ENCODE measurements around the gene CFAP157.

Gene CFAP157

DNA sequence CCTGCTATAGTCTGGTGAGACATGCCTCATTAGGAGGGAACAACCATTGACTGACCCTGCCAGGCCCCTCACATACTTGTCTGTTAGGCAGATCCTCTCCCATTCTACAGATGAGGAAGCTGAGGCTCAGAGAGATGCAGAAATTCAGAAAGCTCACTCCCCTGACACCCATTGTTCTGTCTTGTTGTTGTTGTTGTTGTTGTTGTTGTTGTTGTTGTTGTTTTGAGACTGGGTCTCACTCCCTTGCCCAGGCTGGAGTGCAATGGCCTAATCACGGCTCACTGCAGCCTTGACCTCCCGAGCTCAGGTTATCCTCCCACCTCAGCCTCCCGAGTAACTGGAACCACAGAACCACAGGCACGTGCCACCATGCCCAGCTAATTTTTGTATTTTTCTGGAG lies 13.1 kb upstream of the CFAP157 start:
- DNase-seq = no peak

DNA sequence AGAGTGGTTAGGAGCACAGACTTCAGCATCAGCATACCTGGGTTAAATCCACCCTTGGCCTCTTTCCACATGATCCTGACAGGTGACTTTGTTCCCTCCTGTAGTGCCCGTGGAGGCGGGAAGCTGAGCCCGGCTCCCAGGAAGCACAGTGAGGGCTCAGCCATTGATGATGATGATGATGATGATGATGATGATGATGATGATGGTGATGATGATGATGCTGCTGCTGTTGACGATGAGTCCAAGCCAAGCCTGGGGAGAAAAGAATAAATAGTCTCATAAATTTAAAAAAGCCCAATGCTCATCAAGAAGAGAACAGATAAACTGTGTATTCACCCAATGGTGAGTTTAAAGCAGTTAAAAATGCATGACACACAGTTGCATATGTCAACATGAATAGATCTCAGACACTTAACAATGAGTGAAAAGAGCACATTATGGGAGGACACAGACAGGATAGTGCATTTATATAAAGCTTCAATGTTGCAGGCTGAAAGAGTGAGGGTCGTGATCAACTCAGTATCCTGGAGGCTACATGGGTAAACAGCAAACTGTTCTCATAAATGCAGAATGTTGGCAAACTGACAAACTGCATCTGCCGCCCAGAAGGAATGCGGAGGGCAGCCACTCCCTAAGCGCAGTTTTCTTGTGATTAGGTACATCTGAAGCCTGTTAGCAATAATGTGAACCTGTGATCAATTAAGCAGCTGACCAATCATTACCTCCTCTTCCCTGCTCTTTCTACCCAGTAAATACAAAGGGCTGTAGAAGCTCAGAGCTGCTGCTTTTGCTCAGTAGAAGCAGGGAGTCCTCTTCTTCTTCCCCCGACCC lies 11.7 kb upstream of the CFAP157 start:
- no peak for DNase-seq

DNA sequence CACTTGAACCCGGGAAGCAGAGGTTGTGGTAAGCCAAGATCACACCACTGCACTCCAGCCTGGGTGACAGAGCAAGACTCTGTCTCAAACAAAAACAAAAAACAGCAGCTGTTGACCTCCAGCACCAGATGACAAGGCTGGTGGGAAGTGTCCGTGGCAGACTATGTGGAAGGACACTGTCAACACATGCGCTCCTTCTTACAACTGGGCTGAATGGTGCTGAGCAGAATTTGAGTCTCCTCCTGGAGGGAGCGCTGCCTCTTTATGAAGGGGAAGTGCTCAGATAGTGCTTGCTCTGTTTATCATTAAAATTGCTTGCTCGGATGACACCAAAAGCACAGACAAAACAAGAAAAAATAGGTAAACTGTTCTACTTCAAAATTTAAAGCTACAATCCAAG lies 9.2 kb upstream of the CFAP157 start:
- DNase-seq = no peak

DNA sequence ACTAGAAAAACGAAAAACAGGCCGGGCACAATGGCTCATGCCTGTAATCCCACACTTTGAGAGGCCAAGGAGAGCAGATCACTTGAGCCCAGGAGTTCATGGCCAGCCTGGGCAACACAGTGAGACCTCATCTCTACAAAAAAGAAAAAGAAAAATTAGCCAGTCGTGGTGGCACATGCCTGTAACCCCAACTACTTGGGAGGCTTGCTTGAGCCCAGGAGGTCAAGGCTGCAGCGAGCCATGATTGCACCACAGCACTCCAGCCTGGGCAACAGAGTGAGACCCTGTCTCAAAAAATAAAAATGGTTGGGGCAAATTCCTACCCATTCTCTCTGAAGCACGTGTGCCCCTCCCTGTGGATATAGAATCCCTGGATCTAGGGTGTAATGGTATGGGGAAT lies 8.4 kb upstream of the CFAP157 start:
- no peak for DNase-seq

DNA sequence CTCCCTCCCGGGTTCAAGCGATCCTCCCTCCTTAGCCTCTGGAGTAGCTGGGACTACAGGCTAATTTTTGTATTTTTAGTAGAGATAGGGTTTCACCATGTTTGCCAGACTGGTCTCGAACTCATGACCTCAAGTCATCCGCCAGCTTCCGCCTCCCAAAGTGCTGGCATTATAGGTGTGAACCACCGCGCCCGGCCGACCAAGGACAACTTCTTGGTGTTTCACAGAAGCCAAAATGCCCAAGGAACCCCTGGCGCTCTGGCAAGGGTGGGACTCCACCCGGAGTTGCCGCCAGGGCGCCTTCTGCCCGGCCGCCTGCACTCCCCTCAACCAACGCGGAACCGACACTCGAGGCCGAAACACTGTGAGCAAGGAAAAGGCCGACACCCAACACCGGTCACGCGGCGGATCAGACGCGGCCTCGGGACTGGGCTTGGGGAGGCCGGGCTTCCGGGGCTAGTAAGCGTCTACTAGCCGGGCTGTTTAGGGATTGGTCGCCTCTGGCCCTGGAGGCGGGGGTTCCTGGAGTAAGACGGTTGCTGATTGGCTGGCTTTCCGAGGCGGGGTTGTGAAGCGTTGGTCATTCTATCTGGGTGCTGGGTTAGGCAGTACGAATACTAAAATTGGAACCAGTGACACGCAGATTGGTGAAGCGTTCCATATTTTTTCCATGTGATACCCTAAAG lies 7.7 kb upstream of the CFAP157 start:
- no peak for DNase-seq

DNA sequence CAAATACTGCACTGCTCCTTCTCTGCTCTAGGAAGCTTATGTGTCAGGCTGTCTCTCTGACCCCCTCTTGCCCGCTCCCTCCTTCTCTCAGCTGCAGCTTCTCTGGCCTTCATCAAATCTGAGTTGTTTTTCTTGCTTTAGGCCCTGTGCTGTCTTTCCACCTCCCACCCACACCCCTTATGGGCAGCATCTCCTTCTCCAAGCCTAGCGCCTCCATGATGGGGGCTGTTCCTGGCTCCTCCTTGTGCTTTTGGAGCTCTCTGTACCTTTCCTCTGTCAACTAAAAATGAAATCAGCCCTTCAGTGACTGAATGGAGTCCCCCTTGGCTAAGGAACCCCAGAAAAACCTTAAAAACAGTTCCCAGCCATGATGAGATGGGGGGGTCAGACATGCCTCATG lies 6.6 kb upstream of the CFAP157 start:
- DNase-seq = no peak

DNA sequence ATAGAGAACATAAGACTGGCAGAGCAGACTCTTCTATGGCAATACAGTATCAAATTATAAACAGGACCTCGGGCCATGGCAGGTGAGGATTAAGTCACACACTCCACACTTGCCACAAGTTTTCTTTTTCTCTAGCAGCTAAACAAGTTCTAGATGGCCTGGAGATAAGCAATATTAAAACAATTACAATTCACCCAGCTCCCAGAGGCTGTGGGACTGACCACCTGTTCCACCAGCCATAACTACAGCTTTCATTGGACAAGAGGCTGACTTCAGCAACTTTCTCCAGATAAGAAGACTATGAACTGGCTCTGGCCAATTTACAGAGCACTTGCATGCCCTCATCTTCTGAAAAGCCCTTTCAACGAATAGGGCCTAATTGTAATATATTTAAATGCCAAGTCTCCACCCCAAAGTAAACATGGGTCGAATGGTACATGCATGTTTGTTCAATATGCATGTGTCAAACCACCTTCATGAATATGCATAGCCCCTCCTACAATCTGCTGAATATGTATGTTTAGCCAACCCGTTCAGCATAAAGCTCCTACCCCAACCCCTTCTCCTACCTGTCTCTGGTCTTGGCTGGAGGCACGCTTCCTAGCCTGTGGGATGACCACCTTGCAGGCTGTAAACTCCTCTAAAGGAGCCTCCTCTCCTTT lies 6.1 kb upstream of the CFAP157 start:
- DNase-seq = no peak

DNA sequence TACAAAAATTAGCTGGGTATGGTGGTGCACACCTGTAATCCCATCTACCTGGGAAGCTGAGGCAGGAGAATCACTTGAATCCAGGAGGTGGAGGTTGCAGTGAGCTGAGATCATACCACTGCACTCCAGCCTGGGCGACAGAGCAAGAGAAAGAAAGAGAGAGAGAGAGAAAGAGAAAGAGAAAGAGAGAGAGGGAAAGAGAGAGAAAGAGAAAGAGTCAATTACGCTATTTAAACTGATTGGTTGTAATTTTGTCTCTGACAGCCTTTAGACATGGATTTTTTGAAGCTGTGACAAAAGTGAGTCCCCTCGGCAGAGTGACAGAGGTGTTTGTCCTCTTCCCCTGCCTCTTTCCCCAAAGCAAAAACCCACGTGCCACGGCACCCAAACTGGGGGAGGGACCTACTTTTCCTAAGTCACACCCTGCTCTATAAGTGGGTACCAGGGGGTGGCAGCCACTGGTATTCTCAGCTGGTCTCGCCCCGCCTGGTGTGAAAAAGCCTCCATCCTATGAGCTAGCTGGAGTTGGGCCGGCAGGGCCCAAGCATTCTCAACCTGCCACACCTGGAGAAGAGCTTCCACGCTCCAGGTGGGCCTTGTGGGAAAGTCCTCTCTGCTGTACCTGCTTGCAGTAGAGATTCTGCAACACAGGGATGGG lies 3.4 kb upstream of the CFAP157 start:
- DNase-seq = no peak

DNA sequence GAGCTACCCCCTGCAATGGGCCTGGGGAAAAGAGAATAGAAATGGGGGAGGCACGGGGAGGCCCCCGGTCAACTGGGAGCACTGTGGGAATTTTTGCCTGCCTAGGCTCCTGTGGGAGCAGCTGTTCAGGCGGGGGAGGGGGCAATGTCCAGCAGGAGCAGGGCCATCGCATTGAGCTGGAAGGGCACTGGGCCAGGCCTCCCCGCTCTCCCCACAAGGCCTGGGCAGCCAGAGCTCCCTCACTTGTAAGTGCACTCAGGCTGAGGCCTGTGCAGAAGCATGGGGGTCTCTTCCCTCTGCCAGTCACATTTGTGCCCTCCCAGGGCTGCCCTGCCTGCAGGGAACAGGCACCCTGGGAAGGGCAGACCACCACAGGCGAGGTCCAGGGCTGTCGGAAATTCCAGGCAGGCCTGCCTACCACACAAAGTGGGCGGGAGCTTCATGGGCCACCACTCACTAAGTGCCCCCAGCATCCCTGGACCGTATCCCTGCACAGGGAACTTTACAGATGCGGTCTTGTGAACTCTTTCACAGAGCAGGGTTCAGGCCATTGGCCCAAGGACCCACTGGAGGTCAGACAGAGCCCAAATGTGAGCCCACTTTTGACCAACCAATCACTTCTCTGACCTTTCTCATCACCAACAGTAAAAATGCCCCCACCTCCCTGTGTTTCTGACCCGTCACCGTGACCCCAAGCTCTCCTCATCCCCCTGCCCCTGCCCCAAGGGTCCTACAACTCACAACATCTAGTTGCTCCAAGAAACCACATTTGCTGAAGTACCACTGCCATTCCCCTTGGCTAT lies 1.0 kb upstream of the CFAP157 start:
- DNase-seq = no peak

DNA sequence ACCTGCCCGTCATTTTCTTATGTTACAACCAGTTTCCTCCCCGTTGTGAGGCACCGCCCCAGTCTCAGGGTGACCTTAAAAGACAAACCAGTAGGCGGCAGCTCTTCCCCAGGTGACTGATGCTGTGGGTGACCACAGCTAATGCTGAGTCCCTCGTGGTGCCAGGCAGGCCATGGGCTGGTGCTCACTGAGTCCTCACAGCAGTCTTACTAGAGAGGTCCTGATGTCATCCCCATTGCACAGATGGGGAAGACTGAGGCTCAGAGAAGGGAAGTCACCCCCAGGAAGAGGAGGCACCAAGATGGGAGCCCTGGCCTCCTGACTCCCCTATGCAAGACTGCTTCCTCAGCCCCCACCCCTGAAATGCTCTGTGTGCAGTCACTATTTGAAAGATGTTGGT lies 978 bp downstream of the CFAP157 start:
- no peak for DNase-seq

DNA sequence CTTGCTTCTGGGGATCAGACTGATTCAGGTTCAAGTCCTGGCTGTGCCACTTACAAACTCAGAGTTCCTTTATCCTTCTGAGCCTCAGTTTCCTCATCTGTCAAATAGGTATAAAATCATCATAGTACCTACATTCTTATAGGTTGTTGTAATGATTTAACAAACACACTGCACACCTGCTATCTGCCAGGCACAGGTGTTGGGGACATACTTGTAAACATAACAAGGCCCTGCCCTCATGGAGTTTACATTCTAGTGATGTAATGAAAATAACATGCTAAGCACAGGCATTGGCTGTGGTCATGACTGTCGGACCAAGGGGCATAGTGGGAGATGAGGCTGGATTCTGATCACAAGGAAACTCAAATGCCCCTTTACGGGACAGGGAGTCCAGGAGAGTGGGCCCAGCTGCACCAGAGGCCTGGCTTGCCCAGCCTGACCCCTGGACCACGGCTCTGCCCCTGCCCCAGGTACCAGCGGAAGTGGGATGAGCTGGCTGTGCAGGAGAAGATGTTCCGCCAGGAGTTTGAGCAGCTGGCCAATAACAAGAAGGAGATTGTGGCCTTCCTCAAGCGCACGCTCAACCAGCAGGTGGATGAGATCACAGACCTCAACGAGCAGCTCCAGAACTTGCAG lies 2.3 kb downstream of the CFAP157 start:
- no peak for DNase-seq

DNA sequence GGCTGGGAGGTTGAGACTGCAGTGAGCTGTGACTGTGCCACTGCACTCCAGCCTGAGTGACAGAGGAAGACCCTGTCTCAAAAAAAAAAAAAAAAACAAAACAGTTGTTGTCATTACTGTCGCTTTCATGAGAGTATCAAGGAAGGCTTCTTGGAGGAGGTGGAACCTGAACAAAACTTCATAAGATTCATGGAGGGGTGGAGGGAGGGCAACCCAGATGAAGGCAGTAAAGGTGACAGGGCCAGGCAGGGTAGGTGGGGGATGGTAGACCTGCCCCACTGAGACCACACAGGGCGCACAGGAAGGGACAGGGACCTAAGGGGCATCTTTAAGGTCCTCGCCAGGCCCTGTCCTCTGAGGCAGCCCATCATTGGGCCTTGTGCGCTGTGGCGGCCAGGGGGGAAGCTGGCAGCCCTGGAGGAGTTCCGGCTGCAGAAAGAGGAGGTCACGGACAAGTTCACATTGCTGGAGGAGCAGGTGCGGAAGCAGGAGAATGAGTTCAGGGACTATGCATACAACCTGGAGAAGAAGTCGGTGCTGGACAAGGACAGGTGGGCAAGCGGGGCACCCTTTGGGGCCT lies 3.5 kb downstream of the CFAP157 start:
- no peak for DNase-seq

DNA sequence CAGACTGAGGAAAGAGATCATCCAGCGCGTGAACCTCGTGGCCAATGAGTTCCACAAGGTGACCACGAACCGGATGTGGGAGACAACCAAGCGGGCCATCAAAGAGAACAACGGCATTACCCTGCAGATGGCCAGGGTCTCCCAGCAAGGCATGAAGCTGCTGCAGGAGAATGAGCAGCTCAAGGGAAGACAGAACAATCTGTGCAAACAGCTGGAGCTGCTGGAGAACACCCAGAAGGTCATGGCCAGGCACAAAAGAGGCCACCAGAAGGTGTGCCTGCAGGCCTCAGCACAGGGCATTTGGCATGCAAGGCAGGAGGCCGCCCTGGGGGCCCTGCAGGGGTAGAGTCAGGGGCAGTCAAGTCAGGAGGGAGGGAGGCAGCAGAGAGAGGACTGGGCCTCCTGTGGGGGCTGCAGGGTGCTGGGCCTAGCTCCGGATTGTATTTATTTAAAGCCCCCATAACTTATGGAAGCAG lies 4.5 kb downstream of the CFAP157 start:
- no peak for DNase-seq

DNA sequence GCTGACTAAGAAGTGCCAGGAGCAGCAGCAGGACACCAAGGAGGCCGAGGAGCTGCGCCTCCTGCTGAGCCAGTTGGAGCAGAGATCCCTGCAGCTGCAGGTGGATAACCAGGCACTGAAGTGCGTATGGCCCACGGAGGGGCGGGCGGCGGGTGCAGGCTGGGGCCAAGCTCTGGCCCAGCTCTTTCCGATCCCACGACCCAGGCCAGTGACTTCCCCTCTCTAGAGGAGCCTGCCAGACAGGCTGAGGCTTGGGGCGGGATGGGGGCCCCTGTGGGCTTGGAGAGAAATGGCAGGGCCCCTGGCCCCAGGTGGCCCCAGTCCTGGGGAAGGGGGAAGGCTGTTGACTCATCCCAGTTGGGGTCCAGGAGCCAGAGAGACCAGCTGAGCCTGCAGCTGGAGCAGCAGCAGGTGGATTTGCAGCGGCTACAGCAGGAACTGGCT lies 5.1 kb downstream of the CFAP157 start:
- no peak for DNase-seq

DNA sequence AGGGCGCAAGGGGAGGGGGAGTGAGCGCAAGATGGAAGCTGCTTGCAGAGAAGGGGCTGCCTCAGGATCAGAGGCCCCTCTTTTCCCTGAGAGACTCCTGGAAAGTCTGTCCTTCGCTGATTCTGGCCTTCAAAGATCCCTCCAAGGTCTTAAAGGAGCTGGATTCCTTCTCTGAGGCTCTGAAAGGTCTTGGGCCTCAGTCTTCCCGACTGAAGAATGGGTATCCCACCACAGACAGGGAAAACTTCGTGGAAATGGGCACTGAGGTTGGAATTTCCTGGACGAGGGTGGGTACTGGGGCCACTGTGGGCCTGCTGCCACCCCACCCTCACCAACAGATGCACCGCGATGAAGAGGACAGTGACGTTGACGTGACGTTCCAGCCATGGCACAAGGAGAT lies 5.6 kb downstream of the CFAP157 start:
- DNase-seq = no peak

DNA sequence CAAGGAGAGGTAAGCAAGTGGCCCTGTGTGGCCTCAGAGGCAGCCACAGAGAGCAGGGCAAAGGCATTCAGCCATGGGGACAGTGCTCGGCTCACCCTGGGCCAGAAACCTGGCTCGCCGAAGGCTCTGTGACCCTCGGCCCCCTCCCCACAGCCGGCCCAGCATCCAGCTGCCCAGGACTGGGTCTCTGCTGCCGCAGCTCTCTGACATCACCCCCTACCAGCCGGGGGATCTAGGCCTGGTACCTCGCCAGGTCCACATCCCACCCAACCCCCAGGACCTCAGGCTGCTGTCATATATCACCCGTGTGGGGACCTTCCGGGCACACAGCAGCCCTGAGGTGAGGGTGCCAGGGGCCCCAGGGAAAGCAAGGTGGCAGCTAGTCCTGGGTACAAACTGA lies 6.1 kb downstream of the CFAP157 start:
- DNase-seq = no peak

DNA sequence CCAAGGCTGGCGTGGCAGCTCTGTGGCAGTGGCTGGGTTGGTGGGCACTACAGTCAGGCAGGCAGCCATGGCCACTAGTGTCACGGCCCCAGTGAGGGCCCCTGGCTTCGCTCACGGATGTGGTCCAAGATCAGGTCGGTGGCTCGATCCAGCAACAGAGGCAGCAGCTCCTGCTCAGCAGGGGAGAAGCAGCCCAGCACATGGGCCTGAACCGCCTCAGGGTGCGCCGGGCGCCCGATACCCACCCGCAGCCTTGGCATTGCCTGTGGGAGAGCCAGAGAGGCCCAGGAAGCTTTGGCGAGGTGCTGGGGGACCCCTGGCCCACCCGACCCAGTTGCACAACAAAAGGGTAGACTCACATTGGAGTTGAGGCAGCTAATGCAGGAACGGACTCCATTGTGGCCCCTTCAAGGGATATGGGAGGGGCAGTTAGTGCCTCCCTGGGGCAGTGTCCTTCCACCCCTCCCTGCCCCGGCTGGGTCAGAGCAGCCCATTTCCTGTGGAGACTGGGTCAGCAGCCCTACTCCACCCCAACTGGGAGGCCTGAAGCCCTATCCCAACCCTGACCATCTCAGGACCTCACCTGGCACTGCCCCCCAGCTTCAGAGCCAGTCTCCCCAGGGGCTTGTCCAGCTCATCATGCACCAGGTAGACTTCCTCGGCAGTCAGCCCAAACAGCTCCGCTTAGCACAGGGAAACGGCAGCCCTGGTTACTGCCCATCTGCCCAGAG lies 7.4 kb downstream of the CFAP157 start:
- DNase-seq = no peak

DNA sequence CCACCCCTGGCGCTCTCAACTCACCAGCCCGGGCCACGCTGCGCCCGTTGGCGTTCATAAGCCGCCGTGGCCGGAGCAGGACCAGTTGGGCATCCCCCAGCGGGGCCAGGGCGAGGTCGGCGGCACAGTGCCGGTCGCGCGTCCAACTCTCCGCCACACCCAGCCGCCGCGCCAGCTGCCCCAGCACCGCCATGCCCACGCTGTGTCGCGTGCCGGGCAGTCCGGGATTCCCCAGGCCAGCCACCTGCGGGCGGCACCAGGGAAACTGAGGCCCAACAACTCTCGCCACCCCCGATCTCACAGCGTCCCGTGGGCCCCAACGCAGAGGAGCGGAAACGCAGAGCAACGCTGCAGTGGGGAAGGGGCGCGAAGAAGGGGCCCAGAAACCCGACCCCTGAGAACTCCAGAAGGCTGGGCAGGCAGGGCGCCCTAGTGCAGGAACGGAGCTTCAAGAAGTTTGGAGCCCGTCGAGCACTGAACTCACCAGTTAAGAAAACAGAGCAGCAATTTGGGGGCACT lies 8.2 kb downstream of the CFAP157 start:
- DNase-seq = no peak

DNA sequence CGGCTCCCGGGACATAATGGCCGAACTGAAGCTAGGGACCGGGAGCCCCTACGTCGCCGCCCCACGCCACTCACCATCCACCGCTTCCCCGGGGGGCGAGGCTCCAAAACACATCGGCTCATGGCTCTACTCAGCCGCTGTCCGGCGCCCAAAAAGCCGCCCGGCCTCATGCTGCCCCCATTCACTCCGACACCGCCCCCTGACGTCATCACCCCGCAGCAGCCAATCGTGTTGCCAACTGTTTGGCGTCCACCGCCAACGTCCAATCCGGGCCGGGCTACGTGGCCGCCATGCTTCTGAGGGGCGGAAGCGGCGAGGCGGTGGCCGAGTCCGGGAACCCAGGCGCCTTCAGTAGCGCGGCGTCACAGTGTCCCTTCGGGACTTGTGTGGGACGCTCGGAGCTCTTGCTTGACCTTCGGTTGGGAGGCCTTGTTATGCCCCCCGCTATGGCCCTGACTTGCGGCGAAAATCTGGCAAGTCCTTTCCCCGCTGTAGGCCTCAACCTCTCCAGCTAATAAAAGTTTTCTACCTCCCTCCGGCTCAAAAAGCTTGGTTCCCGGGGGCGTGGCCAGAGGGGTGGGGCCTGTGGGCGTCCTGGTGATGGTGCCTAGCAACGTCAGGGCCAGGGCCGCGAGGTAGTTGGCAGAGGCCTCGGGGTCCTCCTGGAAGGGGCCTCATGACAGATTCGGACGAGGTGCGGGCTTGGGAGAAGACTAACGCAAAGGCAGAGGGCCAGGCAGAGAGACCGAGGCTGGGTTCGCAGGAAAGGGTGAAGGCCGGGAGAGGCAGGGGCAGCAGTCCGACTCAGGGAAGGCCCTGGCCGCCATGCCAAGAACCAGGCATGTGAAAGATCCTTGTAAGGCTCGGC lies 8.9 kb downstream of the CFAP157 start, which contains the start of the genes PTRH1 and TTC16:
PTRH1 (minus strand) TSS at position 194 of the 868 bp plus-strand sequence; CDS start at position 170, 24 bp downstream.
TTC16 (plus strand) TSS at position 610 of the 868 bp plus-strand sequence; CDS start at position 677, 67 bp downstream.
- peak; percentile 55 for DNase-seq

Measured in SIG-M5 (cell line).